Suppressor macrophage treated with lipopolysaccharide for 1 hour (primary cell): ENCODE measurements around the gene LINGO1.

Source experiments
- DNase-seq, 3 donors: peaks; one replicate each; pipeline ENCODE4 v3.0.0-alpha.2; 2020 to 2022

The LINGO1 gene

GRCh38 chr15:77567202-77567601 lies 65.5 kb downstream of the LINGO1 start:
- DNase-seq = peak; percentile 58 to 70 (median 59)

GRCh38 chr15:77566092-77566491 lies 66.6 kb downstream of the LINGO1 start:
- DNase-seq = no peak

DNA sequence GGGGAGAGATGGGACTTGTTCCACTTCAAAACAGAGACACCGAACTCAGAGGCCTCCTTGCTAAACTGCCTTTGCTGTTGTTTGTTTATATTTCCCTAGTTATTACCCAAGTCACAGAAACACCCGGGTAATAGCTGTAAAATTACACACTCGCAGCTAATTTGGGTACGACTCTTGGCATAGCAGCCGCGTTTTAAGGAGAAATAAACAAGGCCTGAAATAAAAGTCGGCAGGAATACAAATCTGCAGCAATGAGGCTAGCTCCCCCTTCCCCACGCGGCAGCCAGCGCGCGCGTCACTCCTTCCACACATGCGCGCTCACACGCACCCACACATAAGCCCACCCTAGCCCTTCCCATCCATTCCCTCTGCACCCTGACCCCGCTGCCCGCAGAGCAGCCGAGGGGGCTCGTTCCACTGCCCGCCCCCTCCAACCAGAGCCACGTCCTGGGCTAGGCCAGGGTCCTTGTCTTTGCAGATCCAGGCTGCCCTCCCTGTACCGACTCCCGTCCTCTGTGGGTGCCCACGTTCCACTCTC lies 67.3 kb downstream of the LINGO1 start:
- DNase-seq = no peak

DNA sequence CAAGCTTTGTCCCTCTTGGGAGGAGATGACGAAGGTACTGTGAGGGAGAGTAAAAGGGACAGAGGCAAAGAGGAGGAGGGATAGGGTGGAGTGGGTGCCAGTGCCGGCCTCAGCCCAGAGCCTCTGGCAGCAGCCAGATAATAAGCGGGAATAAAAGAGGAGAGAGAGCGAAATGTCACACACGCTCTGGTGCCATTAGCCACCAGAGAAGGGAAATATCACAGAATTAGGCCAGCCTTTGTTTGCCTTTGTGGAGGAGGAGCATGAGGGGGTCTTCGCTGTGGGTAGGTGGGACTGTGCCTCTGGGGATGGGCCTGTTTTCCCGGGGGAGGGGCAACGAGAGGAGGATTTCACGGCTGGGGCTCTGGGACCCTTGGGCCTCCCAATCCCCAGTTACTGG lies 67.8 kb downstream of the LINGO1 start:
- DNase-seq = no peak

GRCh38 chr15:77564341-77564740 lies 68.4 kb downstream of the LINGO1 start:
- no peak for DNase-seq

- no peak for DNase-seq
Measured at GRCh38 chr15:77563623-77564156, 69.0 kb downstream of the LINGO1 start.
